Endodermal cell (in vitro differentiated cells): Measurements from ENCODE around the gene MCTP1. TPM values are rescaled to one million over a fixed set of nuclear protein-coding genes. Genes with fewer than 3 reads are reported as not detected.

Source experiments
- DNase-seq: peaks from one replicate; pipeline ENCODE4 v3.0.0-alpha.2; 2017
- H3K27ac ChIP-seq: 2 replicates; pipeline ENCODE4 v1.5.1; 2013; ENCODE audit warnings: mild to moderate bottlenecking, low read depth, low read length, moderate library complexity
- H3K27me3 ChIP-seq: 2 replicates; pipeline ENCODE4 v1.6.1; 2013; ENCODE audit warnings: mild to moderate bottlenecking, low read length, moderate library complexity; ENCODE audit not compliant: insufficient read depth, control insufficient read depth, poor library complexity, severe bottlenecking
- H3K36me3 ChIP-seq: 2 replicates; pipeline ENCODE4 v1.7.0; 2013; ENCODE audit warnings: mild to moderate bottlenecking, low read length, moderate library complexity; ENCODE audit not compliant: control insufficient read depth, insufficient read depth
- H3K4me1 ChIP-seq: one replicate; pipeline ENCODE4 v1.7.0; 2013; ENCODE audit warnings: low read length; ENCODE audit not compliant: control insufficient read depth, insufficient read depth
- H3K4me3 ChIP-seq: 2 replicates; pipeline ENCODE4 v1.5.1; 2013; ENCODE audit warnings: mild to moderate bottlenecking, low read length, moderate library complexity
- H3K9ac ChIP-seq: 2 replicates; pipeline ENCODE4 v1.6.1; 2013; ENCODE audit warnings: mild to moderate bottlenecking, low read length, moderate library complexity; ENCODE audit not compliant: poor library complexity, severe bottlenecking; ENCODE audit errors: extremely low read depth
- H3K9me3 ChIP-seq: 2 replicates; pipeline ENCODE4 v1.6.1; 2013; ENCODE audit warnings: mild to moderate bottlenecking, low read length, moderate library complexity; ENCODE audit not compliant: control insufficient read depth
- H3K27ac Mint-ChIP-seq: 2 replicates; pipeline ENCODE4 v1.8.0; 2020; ENCODE audit warnings: mixed read lengths
- H3K27me3 Mint-ChIP-seq: 2 replicates; pipeline ENCODE4 v1.8.0; 2021; ENCODE audit warnings: mild to moderate bottlenecking, mixed read lengths; ENCODE audit not compliant: insufficient read depth
- H3K36me3 Mint-ChIP-seq: 2 replicates; pipeline ENCODE4 v1.8.0; 2020; ENCODE audit warnings: low read depth, mixed read lengths
- H3K4me1 Mint-ChIP-seq: 2 replicates; pipeline ENCODE4 v1.8.0; 2020; ENCODE audit warnings: mixed read lengths
- H3K4me3 Mint-ChIP-seq: 2 replicates; pipeline ENCODE4 v1.8.0; 2020; ENCODE audit warnings: mild to moderate bottlenecking, moderate library complexity, mixed read lengths
- H3K9me3 Mint-ChIP-seq: 2 replicates; pipeline ENCODE4 v1.8.0; 2020; ENCODE audit warnings: mild to moderate bottlenecking, mixed read lengths
- CTCF ChIP-seq: fragments of 200-600 bp; sonication (generic); conservative IDR thresholded peaks from 2 replicates; pipeline ENCODE4 v1.5.0; 2021; ENCODE audit warnings: antibody characterized with exemption, mild to moderate bottlenecking
- whole genome bisulfite sequencing, 2 experiments: methylation state at CpG; one replicate each; pipeline versions ENCODE4 v1.1.5 to v1.1.7; 2013; ENCODE audit warnings: missing lambda C conversion rate in 2 of 2, mixed read lengths in 1 of 2; ENCODE audit not compliant: insufficient coverage in 1 of 2, insufficient read length in 1 of 2; 5-methylcytosine and 5-hydroxymethylcytosine counted together
- total RNA-seq, 2 donors: library from RNA; stranded (reverse); fragmentation: NEBNext Ultra II Directional in 1 of 2; extraction: Animal tissue kit (Norgen Biotek cat#: 25700) in 1 of 2; gene quantifications; 2 replicates in 1 of 2; 3 replicates in 1 of 2; pipeline ENCODE4 v1.2.1, GENCODE V29; 2021

MCTP1 gene
- total RNA-seq, 2 donors from 2014 or later = 0.71 to 3.7 TPM

GRCh38 chr5:95087816-95088317 lies 197.0 kb downstream of the MCTP1 start:
- Mint-ChIP-seq H3K27me3 (no peaks in the 10 kb centered on the region), H3K4me1 (peaks cover 2% of the 10 kb centered on the region), H3K27ac (no peak overlapping the region), H3K36me3 (no peaks in the 10 kb centered on the region), H3K4me3 (no peak overlapping the region), H3K9me3 (peaks cover 4% of the 10 kb centered on the region)
- no peak for TF ChIP-seq CTCF
- Histone ChIP-seq H3K36me3 (no peaks in the 10 kb centered on the region), H3K9me3 (no peaks in the 10 kb centered on the region), H3K4me3 (no peak overlapping the region), H3K27me3 (no peaks in the 10 kb centered on the region), H3K9ac (no peak overlapping the region), H3K27ac (no peak overlapping the region), H3K4me1 (no peaks in the 10 kb centered on the region)
- 90% methylated on average over 3 to 7 of the region's 7 CpGs for WGBS, 2 experiments
- DNase-seq = no peak

GRCh38 chr5:95086927-95087815 lies 197.7 kb downstream of the MCTP1 start:
- Histone ChIP-seq H3K4me1 (no peaks in the 10 kb centered on the region), H3K36me3 (no peaks in the 10 kb centered on the region), H3K4me3 (no peak overlapping the region), H3K27ac (no peak overlapping the region), H3K27me3 (no peaks in the 10 kb centered on the region), H3K9ac (no peak overlapping the region), H3K9me3 (no peaks in the 10 kb centered on the region)
- no peak for DNase-seq
- H3K36me3 Mint-ChIP-seq = no peaks in the 10 kb centered on the region
- H3K4me1 Mint-ChIP-seq = no peaks in the 10 kb centered on the region
- H3K27me3 Mint-ChIP-seq = no peaks in the 10 kb centered on the region
- peaks cover 4% of the 10 kb centered on the region for H3K9me3 Mint-ChIP-seq
- no peak overlapping the region for H3K4me3 Mint-ChIP-seq
- TF ChIP-seq CTCF = no peak
- H3K27ac Mint-ChIP-seq = no peak overlapping the region
- 92 to 96% methylated on average over 4 to 6 of the region's 6 CpGs for WGBS, 2 experiments

- no peak overlapping the region for H3K4me3 ChIP-seq
- H3K4me1 ChIP-seq = no peaks in the 10 kb centered on the region
- H3K9me3 ChIP-seq = no peaks in the 10 kb centered on the region
- H3K9ac ChIP-seq = no peak overlapping the region
- no peak overlapping the region for H3K27ac Mint-ChIP-seq
- DNase-seq = no peak
- peaks cover 7% of the 10 kb centered on the region for H3K4me1 Mint-ChIP-seq
- no peaks in the 10 kb centered on the region for H3K27me3 Mint-ChIP-seq
- no peak overlapping the region for H3K27ac ChIP-seq
- H3K36me3 Mint-ChIP-seq = no peaks in the 10 kb centered on the region
- no peak for TF ChIP-seq CTCF
- H3K36me3 ChIP-seq = no peaks in the 10 kb centered on the region
- no peak overlapping the region for H3K4me3 Mint-ChIP-seq
- no peaks in the 10 kb centered on the region for H3K9me3 Mint-ChIP-seq
- H3K27me3 ChIP-seq = no peaks in the 10 kb centered on the region
Observed at GRCh38 chr5:95084757-95085156, 200.1 kb downstream of the MCTP1 start.
